H1 (cell line): Measurements from ENCODE around the gene ITGA8. TPM values are rescaled to one million over a fixed set of nuclear protein-coding genes. Genes with fewer than 3 reads are reported as not detected.

Experiments
- CTCF ChIA-PET: fragments of 300-600 bp; sonication (Branson Sonifier 250); formaldehyde crosslinking; loops from one replicate; lab custom pipeline; 2021; ENCODE audit not compliant: partially characterized antibody; lab: Charles Lee
- POLR2A ChIA-PET: fragments of 300-600 bp; sonication (Branson Sonifier 250); formaldehyde crosslinking; loops from one replicate; lab custom pipeline; 2021; ENCODE audit warnings: inconsistent platforms; ENCODE audit not compliant: partially characterized antibody; lab: Charles Lee
- DNase-seq, 2 experiments: peaks; one replicate each; pipeline versions ENCODE4 v3.0.0 to v3.0.0-alpha.2; 2010 to 2022; ENCODE audit warnings: low spot score in 2 of 2, low read depth in 1 of 2, mixed read lengths in 1 of 2
- FAIRE-seq: peaks from 2 replicates; lab custom pipeline; 2011; peaks lifted over from hg19 to GRCh38; lab: Jason Lieb, UNC
- H2AFZ ChIP-seq: 2 replicates; pipeline ENCODE4 v1.8.1; 2012; ENCODE audit warnings: low read length, inconsistent platforms
- H2AK5ac ChIP-seq: 2 replicates; pipeline ENCODE4 v1.6.1; 2013; ENCODE audit warnings: low read depth, low read length
- H2BK120ac ChIP-seq: replicated peaks from 2 replicates; pipeline ENCODE3; 2013; ENCODE audit warnings: low read depth, low read length, inconsistent platforms
- H2BK12ac ChIP-seq: 2 replicates; pipeline ENCODE4 v1.6.1; 2013; ENCODE audit warnings: low read depth, low read length
- H2BK15ac ChIP-seq: 2 replicates; pipeline ENCODE4 v1.6.1; 2013; ENCODE audit warnings: low read length
- H2BK20ac ChIP-seq: 2 replicates; pipeline ENCODE4 v1.6.1; 2013; ENCODE audit warnings: low read length
- H2BK5ac ChIP-seq: 2 replicates; pipeline ENCODE4 v1.6.1; 2013; ENCODE audit warnings: low read depth, low read length
- H3K14ac ChIP-seq: 2 replicates; pipeline ENCODE4 v1.6.1; 2013; ENCODE audit warnings: inconsistent platforms; ENCODE audit not compliant: insufficient read length
- H3K18ac ChIP-seq: 2 replicates; pipeline ENCODE4 v1.6.1; 2013; ENCODE audit warnings: low read length; ENCODE audit errors: extremely low read depth
- H3K23ac ChIP-seq: 2 replicates; pipeline ENCODE4 v1.6.1; 2013; ENCODE audit warnings: inconsistent platforms; ENCODE audit not compliant: insufficient read length
- H3K23me2 ChIP-seq: 2 replicates; pipeline ENCODE4 v1.6.1; 2013; ENCODE audit warnings: low read depth, low read length
- H3K27ac ChIP-seq: 2 replicates; pipeline ENCODE4 v1.6.1; 2011; ENCODE audit warnings: low read depth, low read length, inconsistent platforms
- H3K27me3 ChIP-seq, 4 experiments: replicated peaks in 1 of 4; 1 replicate in 1 of 4; 2 replicates in 3 of 4; pipeline versions ENCODE4 v1.6.1 to v1.8.1; 2011 to 2013; ENCODE audit warnings: low read length in 3 of 4, mild to moderate bottlenecking in 3 of 4, inconsistent platforms in 2 of 4, mixed read lengths in 2 of 4, moderate library complexity in 1 of 4; ENCODE audit not compliant: control insufficient read depth in 3 of 4, insufficient read depth in 3 of 4; ENCODE audit errors: extremely low read depth in 1 of 4
- H3K36me3 ChIP-seq, 4 experiments: 2 replicates each; pipeline versions ENCODE4 v1.6.1 to v1.8.1; 2011 to 2013; ENCODE audit warnings: mild to moderate bottlenecking in 4 of 4, low read length in 3 of 4, moderate library complexity in 2 of 4, control low read depth in 1 of 4, inconsistent platforms in 1 of 4; ENCODE audit not compliant: insufficient read depth in 4 of 4, control insufficient read depth in 2 of 4
- H3K4ac ChIP-seq: replicated peaks from 2 replicates; pipeline ENCODE3; 2013; ENCODE audit warnings: low read length, low read depth, mixed read lengths, inconsistent platforms; ENCODE audit not compliant: insufficient read length
- H3K4me1 ChIP-seq, 4 experiments: replicated peaks in 1 of 4; 1 replicate in 1 of 4; 2 replicates in 3 of 4; pipeline versions ENCODE4 v1.6.1 to v1.8.1; 2011 to 2013; ENCODE audit warnings: low read length in 3 of 4, inconsistent platforms in 2 of 4, mixed read lengths in 1 of 4; ENCODE audit not compliant: insufficient read depth in 4 of 4, control insufficient read depth in 3 of 4
- H3K4me2 ChIP-seq, 2 experiments: 2 replicates each; pipeline versions ENCODE4 v1.6.1 to v1.8.1; 2011 to 2013; ENCODE audit warnings: low read depth in 2 of 2, low read length in 2 of 2, control low read depth in 1 of 2, inconsistent platforms in 1 of 2, mild to moderate bottlenecking in 1 of 2; ENCODE audit not compliant: insufficient read depth in 1 of 2
- H3K4me3 ChIP-seq, 4 experiments: fragments of 200-600, 300-600 bp in 1 of 4; sonication (generic), shearing (Covaris generic), sonication (Bioruptor Twin) in 1 of 4; 2 replicates each; pipeline versions ENCODE4 v1.5.1 to v1.8.1; 2011 to 2016; ENCODE audit warnings: low read length in 4 of 4, low read depth in 3 of 4, control low read depth in 2 of 4, inconsistent platforms in 2 of 4, mild to moderate bottlenecking in 2 of 4, mixed read lengths in 1 of 4, moderate library complexity in 1 of 4; ENCODE audit not compliant: insufficient read depth in 2 of 4; ENCODE audit errors: extremely low read depth in 1 of 4
- H3K56ac ChIP-seq: replicated peaks from 2 replicates; pipeline ENCODE3; 2013; ENCODE audit warnings: low read depth, mild to moderate bottlenecking, mixed read lengths, low read length, inconsistent platforms; ENCODE audit not compliant: insufficient read length
- H3K79me1 ChIP-seq: 2 replicates; pipeline ENCODE4 v1.6.1; 2013; ENCODE audit warnings: low read depth, low read length, control low read depth
- H3K79me2 ChIP-seq, 2 experiments: 2 replicates each; pipeline versions ENCODE4 v1.6.1 to v1.8.1; 2012 to 2013; ENCODE audit warnings: low read length in 2 of 2, mild to moderate bottlenecking in 2 of 2, inconsistent platforms in 1 of 2; ENCODE audit not compliant: insufficient read depth in 2 of 2, control insufficient read depth in 1 of 2
- H3K9ac ChIP-seq, 4 experiments: replicated peaks in 1 of 4; 1 replicate in 1 of 4; 2 replicates in 3 of 4; pipeline versions ENCODE4 v1.6.1 to v1.8.1; 2011 to 2013; ENCODE audit warnings: low read depth in 3 of 4, low read length in 3 of 4, control low read depth in 2 of 4, mild to moderate bottlenecking in 2 of 4, moderate library complexity in 2 of 4, inconsistent platforms in 1 of 4; ENCODE audit errors: extremely low read depth in 1 of 4
- H3K9me3 ChIP-seq, 2 experiments: 2 replicates each; pipeline versions ENCODE4 v1.6.1 to v1.8.1; 2012 to 2013; ENCODE audit warnings: mild to moderate bottlenecking in 2 of 2, moderate library complexity in 2 of 2, control low read depth in 1 of 2, inconsistent platforms in 1 of 2, low read depth in 1 of 2, low read length in 1 of 2, mixed read lengths in 1 of 2; ENCODE audit not compliant: insufficient read depth in 2 of 2
- H4K20me1 ChIP-seq, 2 experiments: replicated peaks in 1 of 2; 2 replicates each; pipeline versions ENCODE3 to v1.8.1; 2011 to 2013; ENCODE audit warnings: inconsistent platforms in 2 of 2, low read length in 2 of 2, mild to moderate bottlenecking in 1 of 2; ENCODE audit not compliant: insufficient read depth in 2 of 2, control insufficient read depth in 1 of 2
- H4K5ac ChIP-seq: 2 replicates; pipeline ENCODE4 v1.6.1; 2013; ENCODE audit warnings: low read length, low read depth, mixed read lengths, inconsistent platforms; ENCODE audit not compliant: insufficient read length
- H4K8ac ChIP-seq: 2 replicates; pipeline ENCODE4 v1.8.0; 2013; ENCODE audit warnings: mild to moderate bottlenecking, moderate library complexity, low read length, inconsistent platforms; ENCODE audit not compliant: insufficient read depth; ENCODE audit errors: extremely low read depth
- H4K91ac ChIP-seq: replicated peaks from 2 replicates; pipeline ENCODE3; 2013; ENCODE audit warnings: low read length, mixed read lengths, inconsistent platforms; ENCODE audit not compliant: insufficient read length
- CHD2 ChIP-seq: IDR thresholded peaks from 2 replicates; pipeline ENCODE4 v1.6.1; 2012; ENCODE audit warnings: low read length, improper control_type of control experiment
- CREB1 ChIP-seq: IDR thresholded peaks from 2 replicates; pipeline ENCODE4 v1.6.1; 2012; ENCODE audit warnings: inconsistent platforms
- EP300 ChIP-seq, 2 experiments: IDR thresholded peaks; 1 replicate in 1 of 2; 2 replicates in 1 of 2; pipeline ENCODE4 v1.6.1; 2011 to 2012; ENCODE audit warnings: low read depth in 2 of 2, low read length in 2 of 2, mild to moderate bottlenecking in 2 of 2, borderline replicate concordance in 1 of 2, inconsistent platforms in 1 of 2, moderate library complexity in 1 of 2
- GABPA ChIP-seq: IDR thresholded peaks from 2 replicates; pipeline ENCODE4 v1.6.1; 2011; ENCODE audit warnings: mild to moderate bottlenecking, low read length, moderate library complexity, borderline replicate concordance; ENCODE audit not compliant: insufficient read depth
- KDM1A ChIP-seq: fragments of 200-600, 300-600 bp; sonication (generic); IDR thresholded peaks from 2 replicates; pipeline ENCODE4 v1.7.1; 2016; ENCODE audit warnings: mild to moderate bottlenecking, low read length, borderline replicate concordance
- RAD21 ChIP-seq, 2 experiments: IDR thresholded peaks in 1 of 2; conservative IDR thresholded peaks in 1 of 2; 2 replicates each; pipeline ENCODE4 v1.6.1; 2011; ENCODE audit warnings: low read depth in 2 of 2, low read length in 2 of 2, improper control_type of control experiment in 1 of 2, inconsistent platforms in 1 of 2, mild to moderate bottlenecking in 1 of 2, moderate library complexity in 1 of 2
- RBBP5 ChIP-seq: IDR thresholded peaks from 2 replicates; pipeline ENCODE4 v1.7.1; 2012; ENCODE audit warnings: low read depth, mild to moderate bottlenecking, inconsistent platforms, low read length, moderate library complexity, borderline replicate concordance
- SIN3A ChIP-seq, 2 experiments: IDR thresholded peaks in 1 of 2; conservative IDR thresholded peaks in 1 of 2; 2 replicates each; pipeline ENCODE4 v1.6.1; 2011 to 2012; ENCODE audit warnings: low read length in 2 of 2, improper control_type of control experiment in 1 of 2, low read depth in 1 of 2, mild to moderate bottlenecking in 1 of 2
- SP4 ChIP-seq: IDR thresholded peaks from 2 replicates; pipeline ENCODE4 v1.6.1; 2012; ENCODE audit warnings: low read length, inconsistent platforms
- TAF1 ChIP-seq: IDR thresholded peaks from 2 replicates; pipeline ENCODE4 v1.6.1; 2011; ENCODE audit warnings: mild to moderate bottlenecking, low read depth, low read length
- YY1 ChIP-seq: IDR thresholded peaks from 2 replicates; pipeline ENCODE4 v1.6.1; 2011; ENCODE audit warnings: low read depth, mild to moderate bottlenecking, low read length
- WGBS, 2 experiments: shearing (Covaris generic) in 1 of 2; methylation state at CpG; one replicate each; pipeline versions ENCODE4 v1.1.6 to v1.1.7; 2013 to 2015; ENCODE audit warnings: low lambda C conversion rate in 2 of 2, mixed read lengths in 2 of 2, inconsistent platforms in 1 of 2, low coverage in 1 of 2, missing lambda C conversion rate in 1 of 2; ENCODE audit not compliant: insufficient replicate concordance in 2 of 2, insufficient coverage in 1 of 2, insufficient read length in 1 of 2; ENCODE audit errors: extremely low coverage in 1 of 2, missing lambda C conversion rate in 1 of 2; 5-methylcytosine and 5-hydroxymethylcytosine counted together
- polyA plus RNA-seq, 7 experiments: library from polyadenylated mRNA; depleted of rRNA in 3 of 7; stranded (reverse) in 5 of 7; unstranded in 2 of 7; fragments of >200 nt in 5 of 7; fragments of 200-250 nt in 2 of 7; gene quantifications; 1 replicate in 5 of 7; 2 replicates in 1 of 7; 4 replicates in 1 of 7; pipeline versions ENCODE4 v1.2.1 to v1.2.3, GENCODE V29; 2011 to 2013; ENCODE audit warnings: missing spikeins in 2 of 7, mixed read lengths in 2 of 7
- total RNA-seq: library from RNA; stranded (reverse); fragmentation: NEBNext Ultra II Directional; extraction: Animal tissue kit (Norgen Biotek cat#: 25700); gene quantifications from 2 replicates; pipeline ENCODE4 v1.2.1, GENCODE V29; 2021
- TF ChIP-seq, protein P1 (sequence below): IDR thresholded peaks from 2 replicates; pipeline ENCODE4 v1.6.1; 2011; ENCODE audit warnings: low read length, improper control_type of control experiment

ITGA8 gene
- total and polyA plus RNA-seq, 2 of the 8 experiments (the other 6 are each of a cell fraction or from before 2014, with no cell fraction given) = not detected

GRCh38 chr10:15540727-15541126 lies 179.0 kb downstream of the ITGA8 start:
- H3K9me3 ChIP-seq = peaks cover 3% of the 10 kb centered on the region in 2 experiments; a peak in 2 of 4 replicates
- H3K9ac ChIP-seq = no peak overlapping the region
- H3K27ac ChIP-seq = no peak overlapping the region
- no peak overlapping the region for H2BK15ac ChIP-seq
- H2BK5ac ChIP-seq = no peak overlapping the region
- no peak overlapping the region for H3K14ac ChIP-seq
- H3K23ac ChIP-seq = no peak overlapping the region
- H3K79me1 ChIP-seq = no peaks in the 10 kb centered on the region
- H2BK12ac ChIP-seq = no peak overlapping the region
- no peaks in the 10 kb centered on the region for H3K36me3 ChIP-seq
- H3K18ac ChIP-seq = no peak overlapping the region
- no peaks in the 10 kb centered on the region for H3K27me3 ChIP-seq
- no peaks in the 10 kb centered on the region for H3K4me1 ChIP-seq
- no peaks in the 10 kb centered on the region for H3K79me2 ChIP-seq
- no peak overlapping the region for H2BK120ac ChIP-seq
- ChIA-PET POLR2A (no interaction called here), CTCF (interaction anchor here (0.6 to 1.1 kb wide), 3 partner anchors 8 to 178 kb away, joined by 3 to 4 read pairs (median 3); no protein-coding TSS in a partner anchor)
- DNase-seq (no peak), FAIRE-seq (peak; percentile 7)
- no peak overlapping the region for H4K8ac ChIP-seq
- no peak overlapping the region for H3K4ac ChIP-seq
- no peak overlapping the region for H4K91ac ChIP-seq
- H3K56ac ChIP-seq = no peak overlapping the region
- H4K5ac ChIP-seq = no peak overlapping the region
- H2AFZ ChIP-seq = 0 out of 2 replicates have a peak overlapping the region, but pooled peaks have one; percentile 87
- H4K20me1 ChIP-seq = no peaks in the 10 kb centered on the region
- no peaks in the 10 kb centered on the region for H3K23me2 ChIP-seq
- 92% methylated on average over 2 of the region's 2 CpGs; no CpG with 5 or more reads in 1 of the 2 experiments for WGBS, 2 experiments
- 0 out of 2 replicates have a peak overlapping the region, but pooled peaks have one; percentile 61 for H2BK20ac ChIP-seq
- no peak overlapping the region for H2AK5ac ChIP-seq
- H3K4me3 ChIP-seq = no peak overlapping the region
- no peak overlapping the region for H3K4me2 ChIP-seq
- no peak for TF ChIP-seq RAD21 (IDR thresholded peaks at IDR 0.05 in 1 of 2, conservative IDR thresholded peaks at IDR 0.05 in 1 of 2; ENCODE audit: low read depth in 2 of 2, low read length in 2 of 2)
- TF ChIP-seq CHD2 = peak; percentile 36; the same call in 1 of the 2 replicates
- TF ChIP-seq EP300 (IDR thresholded peaks at IDR 0.05; ENCODE audit: borderline replicate concordance in 1 of 2, low read depth in 2 of 2, low read length in 2 of 2) = no peak
- no peak for TF ChIP-seq CREB1
- peak; percentile 53; the same call in 1 of the 2 replicates for TF ChIP-seq YY1
- no peak for TF ChIP-seq RBBP5
- TF ChIP-seq, protein P1, sequence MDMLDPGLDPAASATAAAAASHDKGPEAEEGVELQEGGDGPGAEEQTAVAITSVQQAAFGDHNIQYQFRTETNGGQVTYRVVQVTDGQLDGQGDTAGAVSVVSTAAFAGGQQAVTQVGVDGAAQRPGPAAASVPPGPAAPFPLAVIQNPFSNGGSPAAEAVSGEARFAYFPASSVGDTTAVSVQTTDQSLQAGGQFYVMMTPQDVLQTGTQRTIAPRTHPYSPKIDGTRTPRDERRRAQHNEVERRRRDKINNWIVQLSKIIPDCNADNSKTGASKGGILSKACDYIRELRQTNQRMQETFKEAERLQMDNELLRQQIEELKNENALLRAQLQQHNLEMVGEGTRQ = no peak
- no peak for TF ChIP-seq SP4
- TF ChIP-seq KDM1A = no peak
- TF ChIP-seq SIN3A (conservative IDR thresholded peaks at IDR 0.05 in 1 of 2, IDR thresholded peaks at IDR 0.05 in 1 of 2; ENCODE audit: low read depth in 1 of 2, low read length in 2 of 2) = 0 out of 4 replicates have a peak, but pooled peaks of 1 of the 2 experiments have one; percentile 54
- no peak for TF ChIP-seq TAF1
- TF ChIP-seq GABPA = 0 out of 2 replicates have a peak, but pooled peaks have one; percentile 43
